SK-N-SH (cell line): ENCODE measurements around the gene CREB5. TPM values are rescaled to one million over a fixed set of nuclear protein-coding genes. Genes with fewer than 3 reads are reported as not detected.

Experiments
- CTCF ChIA-PET: fragments of 300-600, 350-600 bp; formaldehyde crosslinking; extraction: SDS; loops from one replicate; lab custom pipeline; 2021; lab: Yijun Ruan, JAX
- POLR2A ChIA-PET: fragments of 350-600 bp; sonication (Branson Sonifier 250); formaldehyde crosslinking; extraction: SDS; loops from one replicate; lab custom pipeline; 2020; ENCODE audit warnings: antibody characterized with exemption, inconsistent platforms; lab: Yijun Ruan, JAX
- DNase-seq: peaks from one replicate; pipeline ENCODE4 v3.0.0; 2012
- H2AFZ ChIP-seq: fragments of 200-600 bp; sonication (generic); 2 replicates; pipeline ENCODE4 v1.8.1; 2016; ENCODE audit warnings: antibody characterized with exemption, mild to moderate bottlenecking, low read depth
- H3F3A ChIP-seq: fragments of 200-600 bp; sonication (generic); replicated peaks from 2 replicates; pipeline ENCODE3; 2016; ENCODE audit warnings: antibody characterized with exemption, mild to moderate bottlenecking; ENCODE audit not compliant: insufficient read depth
- H3K27ac ChIP-seq, 2 experiments: fragments of 200-500 bp in 1 of 2; fragments of 200-600 bp in 1 of 2; sonication (Bioruptor generic) in 1 of 2; sonication (generic), shearing (Covaris generic) in 1 of 2; 2 replicates each; pipeline versions ENCODE4 v1.5.1 to v1.6.1; 2014 to 2016; ENCODE audit warnings: low read depth in 2 of 2, inconsistent platforms in 1 of 2, low read length in 1 of 2, mild to moderate bottlenecking in 1 of 2, mixed read lengths in 1 of 2
- H3K27me3 ChIP-seq: fragments of 200-600 bp; sonication (generic), shearing (Covaris generic); 2 replicates; pipeline ENCODE4 v1.6.1; 2016; ENCODE audit warnings: mixed run types; ENCODE audit not compliant: insufficient read depth
- H3K36me3 ChIP-seq, 2 experiments: fragments of 200-500 bp in 1 of 2; fragments of 200-600 bp in 1 of 2; sonication (Bioruptor generic) in 1 of 2; sonication (generic) in 1 of 2; replicated peaks in 1 of 2; 2 replicates each; pipeline versions ENCODE3 to v1.5.1; 2014 to 2016; ENCODE audit warnings: low read length in 1 of 2, mild to moderate bottlenecking in 1 of 2; ENCODE audit not compliant: insufficient read depth in 2 of 2, control insufficient read depth in 1 of 2
- H3K4me1 ChIP-seq, 2 experiments: fragments of 200-500 bp in 1 of 2; fragments of 200-600 bp in 1 of 2; sonication (Bioruptor generic) in 1 of 2; sonication (generic), shearing (Covaris generic) in 1 of 2; 2 replicates each; pipeline versions ENCODE4 v1.5.1 to v1.6.1; 2014 to 2016; ENCODE audit warnings: low read depth in 1 of 2, low read length in 1 of 2, mixed run types in 1 of 2; ENCODE audit not compliant: insufficient read depth in 2 of 2, control insufficient read depth in 1 of 2
- H3K4me2 ChIP-seq: fragments of 200-600 bp; sonication (generic), shearing (Covaris generic); 2 replicates; pipeline ENCODE4 v1.6.1; 2017; ENCODE audit warnings: mixed run types
- H3K4me3 ChIP-seq, 2 experiments: fragments of 200-500 bp in 1 of 2; fragments of 200-600 bp in 1 of 2; sonication (Bioruptor generic) in 1 of 2; sonication (generic), shearing (Covaris generic) in 1 of 2; 2 replicates each; pipeline versions ENCODE4 v1.5.1 to v1.8.1; 2014 to 2016; ENCODE audit warnings: low read depth in 2 of 2, inconsistent platforms in 1 of 2, low read length in 1 of 2, mild to moderate bottlenecking in 1 of 2, mixed read lengths in 1 of 2, moderate library complexity in 1 of 2
- H3K79me2 ChIP-seq: fragments of 200-600 bp; sonication (generic); 2 replicates; pipeline ENCODE4 v1.8.1; 2017; ENCODE audit warnings: mild to moderate bottlenecking; ENCODE audit not compliant: insufficient read depth
- H3K9ac ChIP-seq: fragments of 200-600 bp; sonication (generic); 2 replicates; pipeline ENCODE4 v1.6.1; 2017; ENCODE audit warnings: mixed run types
- H3K9me2 ChIP-seq: fragments of 200-600 bp; sonication (generic); 2 replicates; pipeline ENCODE4 v1.6.1; 2017; ENCODE audit warnings: mixed run types
- H3K9me3 ChIP-seq: fragments of 200-600 bp; sonication (generic); 2 replicates; pipeline ENCODE4 v1.6.1; 2017; ENCODE audit warnings: mixed run types, mild to moderate bottlenecking, moderate library complexity
- H4K20me1 ChIP-seq: fragments of 200-600 bp; sonication (generic); 2 replicates; pipeline ENCODE4 v1.6.1; 2017; ENCODE audit warnings: mild to moderate bottlenecking, mixed run types; ENCODE audit not compliant: insufficient read depth
- NFIC ChIP-seq: IDR thresholded peaks from 2 replicates; pipeline ENCODE4 v1.4.0; 2012; ENCODE audit warnings: borderline replicate concordance
- RXRA ChIP-seq: IDR thresholded peaks from 2 replicates; pipeline ENCODE4 v1.4.0; 2012; ENCODE audit warnings: low read depth, mild to moderate bottlenecking, borderline replicate concordance
- USF1 ChIP-seq: IDR thresholded peaks from 2 replicates; pipeline ENCODE4 v1.4.0; 2012; ENCODE audit warnings: low read depth, borderline replicate concordance
- ZBTB33 ChIP-seq: IDR thresholded peaks from 2 replicates; pipeline ENCODE4 v1.4.0; 2012; ENCODE audit warnings: low read depth, borderline replicate concordance
- whole genome bisulfite sequencing: methylation state at CpG from one replicate; pipeline ENCODE4 v1.1.6; 2017; ENCODE audit warnings: low lambda C conversion rate; 5-methylcytosine and 5-hydroxymethylcytosine counted together
- polyA plus RNA-seq, 3 experiments: library from polyadenylated mRNA; depleted of rRNA; stranded (reverse); fragments of >200 nt; gene quantifications; 2 replicates each; pipeline ENCODE4 v1.2.3, GENCODE V29; 2012

Gene CREB5
- polyA plus RNA-seq, 1 of the 3 experiments (the other 2 are of a cell fraction): 19.3 TPM

GRCh38 chr7:28767356-28767755, 355.0 kb downstream of the CREB5 start:
- Histone ChIP-seq H3K79me2 (no peaks in the 10 kb centered on the region), H3K9me2 (no peaks in the 10 kb centered on the region), H3K4me2 (no peak overlapping the region), H2AFZ (no peak overlapping the region), H3K27ac (no peak overlapping the region), H3K9me3 (no peaks in the 10 kb centered on the region), H3K27me3 (no peaks in the 10 kb centered on the region), H3K4me1 (no peaks in the 10 kb centered on the region), H3F3A (no peaks in the 10 kb centered on the region), H3K4me3 (no peak overlapping the region), H4K20me1 (no peaks in the 10 kb centered on the region), H3K36me3 (no peaks in the 10 kb centered on the region), H3K9ac (no peak overlapping the region)
- ChIA-PET POLR2A (no interaction called here), CTCF (interaction anchor here (1.0 kb wide), 1 partner anchor 86 kb away, joined by 3 read pairs; no protein-coding TSS in a partner anchor)
- WGBS: 83% methylated on average over 3 of the region's 3 CpGs
- no peak for DNase-seq
- TF ChIP-seq USF1 (no peak), RXRA (no peak)

- no peaks in the 10 kb centered on the region for H3K9me2 ChIP-seq
- DNase-seq: no peak
- CTCF ChIA-PET: interaction anchor here (0.6 to 1.0 kb wide), 2 partner anchors 39 to 154 kb away, joined by 3 read pairs; no protein-coding TSS in a partner anchor
Observed at GRCh38 chr7:28768577-28769147, 356.3 kb downstream of the CREB5 start.

More at GRCh38 chr7:28768577-28769147, 356.3 kb downstream of the CREB5 start:
- Histone ChIP-seq H3K9ac (no peak overlapping the region), H3K27ac (no peak overlapping the region), H3K4me2 (no peak overlapping the region), H3K4me1 (no peaks in the 10 kb centered on the region), H4K20me1 (no peaks in the 10 kb centered on the region), H3F3A (no peaks in the 10 kb centered on the region), H2AFZ (no peak overlapping the region), H3K4me3 (no peak overlapping the region), H3K9me3 (no peaks in the 10 kb centered on the region), H3K36me3 (no peaks in the 10 kb centered on the region), H3K27me3 (no peaks in the 10 kb centered on the region), H3K79me2 (no peaks in the 10 kb centered on the region)
- TF ChIP-seq ZBTB33 (no peak), NFIC (peak; percentile 29; the same call in 1 of the 2 replicates)
- WGBS: 89% methylated on average over 1 of the region's 1 CpG
- POLR2A ChIA-PET: no interaction called here
